ENCODE measurements around the gene SLX4IP.

DNA sequence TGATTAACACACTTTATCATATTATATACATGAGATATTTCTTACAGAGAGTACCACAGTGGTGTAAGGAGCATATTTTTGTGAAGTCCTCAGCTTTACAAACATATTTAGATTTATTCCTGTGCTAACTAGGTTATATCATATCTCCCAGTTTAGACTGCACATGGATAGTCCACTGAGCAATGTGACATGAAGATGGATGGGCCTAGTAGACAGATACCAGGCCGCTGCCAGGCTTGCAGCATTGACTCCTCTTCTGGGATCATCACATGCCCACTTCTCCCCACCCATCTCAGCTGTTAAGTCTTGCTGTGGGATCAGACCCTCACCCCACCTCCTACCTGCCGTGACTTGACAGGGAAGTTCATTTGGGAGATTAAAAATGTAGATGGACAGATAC is 95.8 kb downstream of the SLX4IP start:
- TF ChIP-seq POLR2A (IDR thresholded peaks at IDR 0.05; ENCODE audit: low read depth, low read length) (no peak), JUN (IDR thresholded peaks at IDR 0.05; ENCODE audit: borderline replicate concordance, insufficient read depth, insufficient read length, low read depth) (no peak), MYC (IDR thresholded peaks at IDR 0.05; ENCODE audit: low read depth, low read length) (no peak)
- TF ChIP-seq, protein P1, sequence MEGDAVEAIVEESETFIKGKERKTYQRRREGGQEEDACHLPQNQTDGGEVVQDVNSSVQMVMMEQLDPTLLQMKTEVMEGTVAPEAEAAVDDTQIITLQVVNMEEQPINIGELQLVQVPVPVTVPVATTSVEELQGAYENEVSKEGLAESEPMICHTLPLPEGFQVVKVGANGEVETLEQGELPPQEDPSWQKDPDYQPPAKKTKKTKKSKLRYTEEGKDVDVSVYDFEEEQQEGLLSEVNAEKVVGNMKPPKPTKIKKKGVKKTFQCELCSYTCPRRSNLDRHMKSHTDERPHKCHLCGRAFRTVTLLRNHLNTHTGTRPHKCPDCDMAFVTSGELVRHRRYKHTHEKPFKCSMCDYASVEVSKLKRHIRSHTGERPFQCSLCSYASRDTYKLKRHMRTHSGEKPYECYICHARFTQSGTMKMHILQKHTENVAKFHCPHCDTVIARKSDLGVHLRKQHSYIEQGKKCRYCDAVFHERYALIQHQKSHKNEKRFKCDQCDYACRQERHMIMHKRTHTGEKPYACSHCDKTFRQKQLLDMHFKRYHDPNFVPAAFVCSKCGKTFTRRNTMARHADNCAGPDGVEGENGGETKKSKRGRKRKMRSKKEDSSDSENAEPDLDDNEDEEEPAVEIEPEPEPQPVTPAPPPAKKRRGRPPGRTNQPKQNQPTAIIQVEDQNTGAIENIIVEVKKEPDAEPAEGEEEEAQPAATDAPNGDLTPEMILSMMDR (IDR thresholded peaks at IDR 0.05; ENCODE audit: extremely low read depth in 1 of 2, insufficient read depth in 1 of 2, low read depth in 1 of 2, low read length in 2 of 2) = no peak
- TF ChIP-seq, protein P2, sequence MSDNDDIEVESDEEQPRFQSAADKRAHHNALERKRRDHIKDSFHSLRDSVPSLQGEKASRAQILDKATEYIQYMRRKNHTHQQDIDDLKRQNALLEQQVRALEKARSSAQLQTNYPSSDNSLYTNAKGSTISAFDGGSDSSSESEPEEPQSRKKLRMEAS (IDR thresholded peaks at IDR 0.05; ENCODE audit: insufficient read depth, insufficient read length) = no peak
